ENCODE data around the gene ENTPD7.
"Not testable (repeated sequence)": the region's sequence is repeated elsewhere in the genome, so short reads cannot be mapped to it uniquely, and the experiment has no call there.

The ENTPD7 gene

GRCh38 chr10:99685597-99685967 lies 26.3 kb downstream of the ENTPD7 start:
- DNase-seq (ENCODE audit: low spot score), result no peak

DNA sequence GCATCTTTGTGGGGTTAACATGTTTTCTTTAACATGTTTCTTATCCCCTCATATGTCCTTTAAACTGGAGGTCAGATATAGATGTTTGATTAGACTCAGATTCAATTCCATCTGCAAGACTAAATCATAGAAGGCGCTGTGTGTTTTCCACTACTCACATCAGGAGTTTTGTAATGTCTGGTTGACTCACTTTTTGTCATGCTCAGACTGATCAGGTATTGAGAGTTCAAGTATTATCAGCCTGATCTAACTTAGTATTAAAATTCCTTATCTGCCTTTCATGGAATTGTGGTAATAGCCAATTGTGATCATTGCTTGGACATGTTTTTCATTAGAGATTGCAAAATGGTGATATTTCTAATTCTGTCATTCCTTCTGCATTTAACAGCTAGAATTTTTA lies 30.2 kb downstream of the ENTPD7 start:
- no peak for DNase-seq (ENCODE audit: low spot score)

DNA sequence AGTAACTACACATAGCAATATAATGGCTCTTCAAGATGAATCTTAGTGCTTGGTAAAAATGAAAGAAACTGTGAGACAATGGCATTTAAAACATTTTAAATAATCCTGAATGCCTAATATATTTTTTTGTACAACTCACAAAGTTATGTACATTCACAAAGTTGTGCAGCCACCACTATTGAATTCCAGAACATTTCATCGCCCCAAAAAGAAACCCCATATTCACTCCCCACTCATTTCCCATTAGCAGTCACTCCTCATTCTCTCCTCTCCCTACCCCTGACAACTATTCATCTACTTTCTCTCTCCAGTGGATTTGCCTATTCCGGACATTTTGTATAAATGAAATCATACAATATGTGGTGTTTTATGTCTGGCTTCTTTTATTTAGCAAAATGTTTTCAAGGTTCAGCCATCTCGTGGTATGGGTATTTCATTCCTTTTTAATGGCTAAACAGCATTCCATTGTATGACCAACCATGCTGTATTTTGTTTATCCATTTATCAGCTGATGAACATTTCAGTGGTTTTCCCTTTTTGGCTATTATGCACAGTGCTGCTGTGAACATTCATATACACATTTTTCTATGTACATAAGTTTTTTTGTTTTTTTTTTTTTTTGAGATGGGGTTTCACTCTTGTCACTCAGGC lies 34.7 kb downstream of the ENTPD7 start:
- no peak for DNase-seq (ENCODE audit: low spot score)

GRCh38 chr10:99695761-99696160 lies 36.5 kb downstream of the ENTPD7 start:
- DNase-seq (ENCODE audit: low spot score), result no peak

DNA sequence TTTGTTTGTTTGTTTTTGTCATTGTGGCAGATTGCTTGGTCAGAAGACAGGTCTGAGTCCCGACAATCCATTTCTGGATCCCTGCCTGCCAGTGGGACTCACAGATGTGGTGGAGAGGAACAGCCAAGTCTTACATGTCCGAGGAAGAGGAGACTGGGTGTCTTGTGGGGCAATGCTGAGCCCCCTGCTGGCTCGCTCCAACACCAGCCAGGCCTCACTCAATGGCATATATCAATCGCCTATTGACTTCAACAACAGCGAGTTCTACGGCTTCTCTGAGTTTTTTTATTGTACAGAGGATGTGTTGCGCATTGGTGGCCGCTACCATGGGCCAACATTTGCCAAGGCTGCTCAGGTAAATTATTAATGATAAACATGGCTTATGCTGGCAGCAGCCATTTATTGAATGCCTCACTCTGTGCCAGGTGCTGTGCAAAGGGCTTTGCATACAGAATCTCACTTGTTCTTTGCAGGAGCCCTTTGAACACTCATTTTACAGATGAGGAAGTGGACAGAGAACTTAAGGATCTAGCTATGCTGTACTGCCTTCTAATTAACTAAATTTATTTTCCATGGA lies 39.3 kb downstream of the ENTPD7 start:
- no peak for DNase-seq (ENCODE audit: low spot score)

DNA sequence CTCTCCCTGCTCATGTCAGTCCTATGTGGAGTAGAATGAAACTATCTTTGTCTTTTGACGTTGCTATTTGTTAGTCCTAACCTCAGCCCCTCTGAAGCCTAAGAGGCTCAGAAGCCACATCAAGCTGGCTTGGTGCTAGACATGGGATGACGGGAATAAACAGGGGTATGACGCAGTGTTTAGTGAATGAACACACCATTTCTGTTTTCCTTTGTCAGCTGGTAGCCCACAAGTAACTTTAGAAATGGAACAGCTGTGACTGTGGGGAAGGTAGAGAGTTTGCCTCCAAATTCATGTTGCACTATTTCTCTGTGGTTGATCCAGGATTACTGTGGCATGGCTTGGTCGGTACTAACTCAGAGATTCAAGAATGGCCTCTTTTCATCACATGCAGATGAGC lies 41.3 kb downstream of the ENTPD7 start:
- DNase-seq (ENCODE audit: low spot score), result no peak

DNA sequence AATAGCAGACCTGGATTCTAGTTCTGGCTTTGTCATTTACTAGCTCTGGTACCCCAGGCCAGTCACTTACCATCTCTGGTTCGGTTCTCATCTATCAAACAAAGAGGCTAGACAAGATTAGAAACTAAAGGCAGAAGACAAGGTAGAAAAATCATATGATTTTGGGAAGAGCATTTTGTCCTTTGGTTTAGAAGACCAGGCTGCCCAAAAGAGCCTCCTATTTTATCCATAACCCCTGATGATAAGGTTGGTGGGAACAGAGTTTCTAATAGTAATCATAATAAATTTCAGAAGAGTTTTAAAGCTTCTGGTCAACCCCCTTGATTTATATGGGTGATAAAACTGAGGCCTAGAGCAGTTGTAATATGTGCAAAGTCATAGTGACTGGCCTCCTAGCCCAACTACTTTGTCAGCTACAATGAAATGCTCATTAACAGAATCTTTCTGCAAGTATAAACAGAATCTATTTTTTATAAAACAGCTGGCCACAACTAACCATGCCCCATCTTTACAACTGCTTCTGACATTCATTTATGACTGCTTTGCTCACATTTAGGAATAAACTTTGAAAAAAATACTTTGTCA lies 49.2 kb downstream of the ENTPD7 start:
- no peak for DNase-seq (ENCODE audit: low spot score)

GRCh38 chr10:99709480-99710229 lies 50.3 kb downstream of the ENTPD7 start:
- DNase-seq (ENCODE audit: low spot score), result no peak

GRCh38 chr10:99711129-99711719 lies 51.9 kb downstream of the ENTPD7 start:
- DNase-seq (ENCODE audit: low spot score), result peak; percentile 53

DNA sequence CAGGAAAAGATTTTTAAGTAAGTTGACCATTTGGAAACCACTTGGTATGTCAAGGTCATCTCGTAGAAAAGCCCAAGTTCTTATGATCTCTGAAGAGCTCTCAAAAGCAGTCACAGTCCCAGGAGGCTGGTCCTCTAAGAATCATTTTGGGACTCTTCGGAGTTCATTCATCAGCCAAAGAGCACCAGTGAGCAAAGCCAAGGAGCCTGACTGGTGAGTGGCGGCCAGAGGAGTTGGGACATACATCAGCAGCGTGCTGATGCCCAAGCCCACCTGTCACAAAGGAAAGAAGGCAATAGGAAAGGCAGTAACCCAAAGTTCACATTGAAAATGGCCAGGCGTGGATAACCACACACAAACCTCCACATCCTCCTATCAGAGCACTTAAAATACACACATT lies 55.1 kb downstream of the ENTPD7 start:
- DNase-seq (ENCODE audit: low spot score), result no peak

DNA sequence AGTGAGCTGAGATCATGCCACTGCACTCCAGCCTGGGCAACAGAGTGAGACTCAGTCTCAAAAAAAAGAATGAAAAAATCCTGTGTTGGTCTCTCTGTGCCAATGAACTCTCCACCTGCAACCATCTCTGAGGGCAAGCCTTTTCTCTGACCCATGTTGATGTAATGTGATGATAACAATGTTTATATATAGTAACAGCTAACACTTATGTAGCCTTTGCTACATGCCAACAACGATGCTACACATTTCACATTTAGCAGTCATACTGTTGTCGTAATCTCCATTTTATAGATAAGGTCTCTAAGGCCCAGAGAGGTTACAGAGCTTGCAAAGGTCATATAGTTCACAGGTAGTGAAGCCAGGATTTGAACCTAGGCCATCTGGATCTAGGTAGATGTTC lies 61.1 kb downstream of the ENTPD7 start:
- no peak for DNase-seq (ENCODE audit: low spot score)

- no peak for DNase-seq (ENCODE audit: low spot score)
Measured at GRCh38 chr10:99730026-99730425, 70.7 kb downstream of the ENTPD7 start.

DNA sequence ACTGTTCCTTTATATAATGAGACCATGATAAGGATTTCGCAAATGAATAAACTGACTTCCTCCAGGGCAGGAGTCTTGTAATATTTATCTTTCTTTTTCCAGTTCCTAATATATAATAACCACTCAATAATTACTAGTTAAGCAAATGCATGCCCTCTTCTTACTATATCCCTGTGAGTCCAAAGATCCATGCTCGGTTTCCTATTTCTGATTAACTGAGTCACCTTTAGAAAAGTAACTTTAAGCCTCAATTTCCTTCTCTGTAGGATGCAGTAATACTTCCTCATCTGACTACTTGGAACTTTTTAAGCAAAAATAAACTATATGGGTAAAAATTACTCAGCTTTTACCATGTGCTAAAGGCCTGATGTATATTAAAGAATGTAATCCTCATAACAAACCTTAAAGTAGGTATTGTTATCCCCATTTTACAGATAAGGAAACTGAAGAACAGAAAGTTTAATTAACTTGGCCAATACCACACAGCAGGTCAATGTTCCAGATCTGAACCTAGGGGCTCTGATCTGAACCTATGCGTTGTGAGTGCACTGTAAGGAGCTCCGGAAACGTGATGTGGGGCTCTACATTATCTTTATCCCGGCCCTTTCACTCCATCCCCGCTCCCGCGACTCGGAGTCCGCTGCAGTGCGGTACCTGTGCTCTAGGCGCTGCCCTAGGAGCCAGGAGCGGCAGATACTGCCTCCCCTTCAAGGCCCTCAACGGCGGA lies 72.2 kb downstream of the ENTPD7 start:
- DNase-seq (ENCODE audit: low spot score), result peak; percentile 6

DNA sequence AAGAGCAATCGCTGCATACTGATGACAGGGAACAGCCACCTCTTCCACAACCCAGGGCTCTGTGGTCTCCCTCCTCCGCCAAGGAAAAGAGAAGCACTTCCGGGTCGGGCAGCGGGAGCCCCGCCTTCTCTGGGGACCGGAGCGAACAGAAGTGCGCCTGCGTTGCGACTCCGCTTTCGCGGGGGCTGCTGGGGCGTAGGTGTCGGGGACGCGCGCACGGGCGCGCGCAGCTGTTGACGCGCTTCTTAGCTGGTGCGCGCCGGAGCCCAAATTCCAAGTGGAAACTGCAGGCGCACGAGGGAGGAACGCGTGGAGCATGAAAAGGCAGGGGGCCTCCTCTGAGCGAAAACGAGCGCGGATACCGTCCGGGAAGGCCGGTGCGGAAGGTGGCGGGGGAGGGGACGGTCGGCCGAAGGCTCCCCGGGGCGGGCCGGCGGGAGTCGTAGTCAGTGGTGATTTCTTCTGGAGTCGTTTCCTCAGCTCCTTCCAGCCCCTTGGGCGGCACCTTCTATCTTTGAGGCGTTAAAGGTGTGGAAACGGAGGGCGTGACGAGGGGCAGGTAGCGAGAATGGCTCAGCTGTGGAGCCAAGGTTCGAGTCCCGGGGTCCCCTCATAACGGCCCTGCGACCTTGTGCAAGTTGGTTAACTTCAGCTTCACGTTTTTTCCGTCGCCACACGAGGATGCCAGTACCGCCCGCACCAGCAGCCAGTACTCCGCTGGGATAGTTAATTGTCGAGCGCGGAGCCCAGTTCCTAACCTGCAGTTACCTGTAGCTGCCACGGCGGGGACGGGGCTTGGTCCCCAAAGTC lies 72.9 kb downstream of the ENTPD7 start, which contains the start of the genes COX15 and CUTC:
Gene COX15 (minus strand): TSS at position 95 of the 810 bp plus-strand sequence. CDS start 78 bp downstream, at position 17.
Gene CUTC (plus strand): TSS at position 202 of the 810 bp plus-strand sequence. CDS start 115 bp downstream, at position 317.
- DNase-seq (ENCODE audit: low spot score), result peak; percentile 95

- DNase-seq (ENCODE audit: low spot score), result no peak
Measured at GRCh38 chr10:99733366-99733765, 74.1 kb downstream of the ENTPD7 start.

GRCh38 chr10:99734111-99734510 lies 74.8 kb downstream of the ENTPD7 start:
- not testable (repeated sequence) for DNase-seq (ENCODE audit: low spot score)

DNA sequence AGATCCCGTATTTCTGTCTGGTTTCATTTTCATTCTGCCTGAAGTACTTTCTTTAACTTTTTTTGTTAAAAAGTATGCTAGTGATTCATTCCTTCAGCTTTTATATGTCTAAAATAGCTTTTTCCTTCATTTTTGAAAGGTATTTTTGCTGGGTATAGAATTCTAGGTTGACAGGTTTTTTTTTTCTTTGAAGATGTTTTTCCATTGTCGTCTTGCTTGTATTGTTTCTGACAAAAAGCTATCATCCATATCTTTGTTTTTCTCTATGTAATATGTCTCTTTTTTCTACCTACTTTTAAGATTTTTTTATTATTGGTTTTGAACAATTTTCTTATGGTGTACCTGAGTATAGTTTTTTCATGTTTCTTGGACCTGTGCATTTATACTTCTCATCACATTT lies 81.0 kb downstream of the ENTPD7 start:
- DNase-seq (ENCODE audit: low spot score), result no peak

DNA sequence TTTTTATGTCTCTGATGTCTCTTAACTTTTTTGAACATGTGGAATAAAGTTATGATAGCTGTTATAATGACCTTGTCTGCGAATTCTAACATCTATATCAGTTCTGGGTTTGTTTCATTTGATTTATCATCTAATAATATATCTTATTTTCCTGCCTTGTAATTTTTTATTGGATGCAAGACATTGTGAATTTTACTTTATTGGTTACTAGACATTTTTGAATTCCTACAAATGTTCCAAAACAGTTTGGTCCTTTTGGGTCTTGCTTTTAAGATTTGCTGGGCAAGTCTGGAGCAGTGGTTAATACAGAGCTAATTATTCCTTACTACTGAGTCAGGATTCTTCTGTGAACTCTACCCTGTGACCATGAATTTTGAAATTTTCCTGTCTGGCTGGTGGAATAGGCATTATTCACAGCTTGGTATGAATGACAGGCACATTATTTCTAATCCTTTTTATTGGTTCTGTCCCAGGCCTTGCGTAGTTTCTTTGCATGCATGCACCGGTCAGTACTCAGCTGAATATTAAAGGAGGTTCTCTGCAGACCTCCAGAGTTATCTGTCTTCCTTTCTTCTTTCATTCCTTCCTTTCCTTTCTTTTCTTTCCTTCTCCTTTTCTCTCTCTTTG lies 81.7 kb downstream of the ENTPD7 start:
- no peak for DNase-seq (ENCODE audit: low spot score)

GRCh38 chr10:99742254-99742653 lies 82.9 kb downstream of the ENTPD7 start:
- DNase-seq (ENCODE audit: low spot score), result no peak

DNA sequence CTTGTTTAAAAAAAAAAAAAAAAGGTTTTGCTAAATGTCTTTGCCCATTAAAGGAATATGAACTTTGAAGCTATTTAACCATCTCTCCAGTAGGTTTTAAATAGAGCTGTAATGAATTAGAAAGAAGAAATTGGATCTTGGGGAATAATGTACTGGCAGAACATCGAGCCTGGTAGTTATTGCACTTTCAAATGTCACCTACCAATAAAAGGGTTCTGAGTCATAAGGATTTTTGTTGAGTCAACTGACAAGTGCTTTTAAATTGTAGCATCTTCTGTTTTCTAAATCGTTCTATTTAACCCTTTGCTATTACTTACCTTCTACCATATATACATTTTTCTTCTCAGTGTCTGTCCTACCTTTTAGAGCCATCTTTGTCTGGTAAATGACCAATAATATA lies 83.4 kb downstream of the ENTPD7 start:
- no peak for DNase-seq (ENCODE audit: low spot score)

Measured in kidney capillary endothelial cell (primary cell).